ENCODE results near the gene TTC13. TPM values are rescaled to one million over a fixed set of nuclear protein-coding genes. Genes with fewer than 3 reads are reported as not detected.

TTC13 gene
- total RNA-seq, 1 experiment from 2014 or later, result 12.3 TPM

DNA sequence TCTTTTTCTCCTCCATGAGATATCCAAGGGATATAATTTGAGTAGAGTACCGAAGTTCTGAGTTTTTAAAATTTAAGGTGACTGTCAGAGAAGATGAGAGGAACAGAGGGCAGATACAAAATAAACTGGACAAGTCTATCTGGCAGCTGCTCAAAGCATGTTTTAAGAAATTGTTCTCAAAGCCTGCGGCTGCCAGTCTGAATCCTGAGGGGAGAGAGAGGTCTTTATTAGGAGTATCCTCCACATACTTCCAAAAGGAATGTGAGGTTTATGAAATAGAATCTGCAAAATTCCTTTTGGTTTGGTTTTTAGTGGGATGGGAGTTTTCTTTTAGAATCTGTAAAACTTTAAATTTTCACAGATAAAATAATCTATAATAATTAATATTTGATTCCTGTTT is 41.3 kb downstream of the TTC13 start (continued):
- TF ChIP-seq ZFX (IDR thresholded peaks at IDR 0.05), result no peak
- no peak for TF ChIP-seq POLR2AphosphoS5 (IDR thresholded peaks at IDR 0.05; ENCODE audit: low read depth, low read length)
- TF ChIP-seq EZH2 (IDR thresholded peaks at IDR 0.05), result no peak
- no peak for TF ChIP-seq SIN3A (IDR thresholded peaks at IDR 0.05; ENCODE audit: low read depth)
- TF ChIP-seq EZH2phosphoT487 (IDR thresholded peaks at IDR 0.05; ENCODE audit: borderline replicate concordance), result no peak
- TF ChIP-seq POLR2A (IDR thresholded peaks at IDR 0.05; ENCODE audit: borderline replicate concordance, extremely low read depth, insufficient read depth, insufficient read length), result no peak
- TF ChIP-seq EGR1 (IDR thresholded peaks at IDR 0.05; ENCODE audit: low read depth), result no peak
- TF ChIP-seq, protein P1, sequence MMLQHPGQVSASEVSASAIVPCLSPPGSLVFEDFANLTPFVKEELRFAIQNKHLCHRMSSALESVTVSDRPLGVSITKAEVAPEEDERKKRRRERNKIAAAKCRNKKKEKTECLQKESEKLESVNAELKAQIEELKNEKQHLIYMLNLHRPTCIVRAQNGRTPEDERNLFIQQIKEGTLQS (IDR thresholded peaks at IDR 0.05), result no peak

DNA sequence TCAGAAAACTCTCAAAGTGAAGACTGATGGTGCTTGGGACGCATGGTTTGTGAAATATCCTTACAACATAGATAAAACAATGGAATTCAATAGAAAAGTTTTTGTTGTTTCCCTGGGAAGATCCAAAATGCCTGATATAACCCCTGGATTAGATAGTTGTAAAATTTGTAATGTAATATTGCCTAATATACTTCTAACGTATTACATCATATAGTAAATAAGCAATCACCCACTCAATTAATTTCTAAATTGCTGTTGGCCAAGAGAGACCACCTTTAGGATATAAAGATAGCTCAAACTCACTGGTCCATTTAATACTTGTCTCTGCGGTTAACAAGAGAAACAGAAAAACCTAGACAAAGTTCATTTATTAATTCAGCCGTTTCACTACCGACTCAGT is 42.2 kb downstream of the TTC13 start:
- H3K36me3 ChIP-seq (ENCODE audit: control insufficient read depth in 1 of 2, insufficient read depth in 2 of 2, low read length in 2 of 2), result no peaks in the 10 kb centered on the region
- POLR2A ChIA-PET, result no interaction called here
- no peak for DNase-seq (ENCODE audit: low read depth, low spot score)

More for the DNA sequence above, 42.2 kb downstream of the TTC13 start:
- H4K20me1 ChIP-seq (ENCODE audit: insufficient read depth), result no peaks in the 10 kb centered on the region
- no peaks in the 10 kb centered on the region for H3K9me2 ChIP-seq (ENCODE audit: insufficient read depth)
- TF ChIP-seq, protein P2, sequence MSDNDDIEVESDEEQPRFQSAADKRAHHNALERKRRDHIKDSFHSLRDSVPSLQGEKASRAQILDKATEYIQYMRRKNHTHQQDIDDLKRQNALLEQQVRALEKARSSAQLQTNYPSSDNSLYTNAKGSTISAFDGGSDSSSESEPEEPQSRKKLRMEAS (IDR thresholded peaks at IDR 0.05), result no peak
- no peak for TF ChIP-seq POLR2A (IDR thresholded peaks at IDR 0.05; ENCODE audit: borderline replicate concordance, extremely low read depth, insufficient read depth, insufficient read length)
- TF ChIP-seq SIN3A (IDR thresholded peaks at IDR 0.05; ENCODE audit: low read depth), result no peak
- no peak for TF ChIP-seq CBX3 (IDR thresholded peaks at IDR 0.05; ENCODE audit: low read depth)
- no peak for TF ChIP-seq YY1 (IDR thresholded peaks at IDR 0.05; ENCODE audit: extremely low read depth, insufficient replicate concordance, low read depth, low read length)
- no peak for TF ChIP-seq SRF (IDR thresholded peaks at IDR 0.05; ENCODE audit: low read depth)
- no peak for TF ChIP-seq FOSL1 (IDR thresholded peaks at IDR 0.05; ENCODE audit: low read depth)
- no peak for TF ChIP-seq POLR2AphosphoS5 (IDR thresholded peaks at IDR 0.05; ENCODE audit: low read depth, low read length)
- TF ChIP-seq, protein P1 (IDR thresholded peaks at IDR 0.05), result no peak
- TF ChIP-seq SP1 (IDR thresholded peaks at IDR 0.05; ENCODE audit: low read depth), result no peak
- TF ChIP-seq, protein P3, sequence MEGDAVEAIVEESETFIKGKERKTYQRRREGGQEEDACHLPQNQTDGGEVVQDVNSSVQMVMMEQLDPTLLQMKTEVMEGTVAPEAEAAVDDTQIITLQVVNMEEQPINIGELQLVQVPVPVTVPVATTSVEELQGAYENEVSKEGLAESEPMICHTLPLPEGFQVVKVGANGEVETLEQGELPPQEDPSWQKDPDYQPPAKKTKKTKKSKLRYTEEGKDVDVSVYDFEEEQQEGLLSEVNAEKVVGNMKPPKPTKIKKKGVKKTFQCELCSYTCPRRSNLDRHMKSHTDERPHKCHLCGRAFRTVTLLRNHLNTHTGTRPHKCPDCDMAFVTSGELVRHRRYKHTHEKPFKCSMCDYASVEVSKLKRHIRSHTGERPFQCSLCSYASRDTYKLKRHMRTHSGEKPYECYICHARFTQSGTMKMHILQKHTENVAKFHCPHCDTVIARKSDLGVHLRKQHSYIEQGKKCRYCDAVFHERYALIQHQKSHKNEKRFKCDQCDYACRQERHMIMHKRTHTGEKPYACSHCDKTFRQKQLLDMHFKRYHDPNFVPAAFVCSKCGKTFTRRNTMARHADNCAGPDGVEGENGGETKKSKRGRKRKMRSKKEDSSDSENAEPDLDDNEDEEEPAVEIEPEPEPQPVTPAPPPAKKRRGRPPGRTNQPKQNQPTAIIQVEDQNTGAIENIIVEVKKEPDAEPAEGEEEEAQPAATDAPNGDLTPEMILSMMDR (IDR thresholded peaks at IDR 0.05 in 2 of 3, conservative IDR thresholded peaks at IDR 0.05 in 1 of 3; ENCODE audit: borderline replicate concordance in 1 of 3, insufficient read depth in 1 of 3, low read depth in 2 of 3, low read length in 2 of 3), result no peak
- no peak for TF ChIP-seq ZFX (IDR thresholded peaks at IDR 0.05)
- no peak for TF ChIP-seq JUND (IDR thresholded peaks at IDR 0.05)
- H3K27me3 ChIP-seq (ENCODE audit: insufficient read depth, low read length), result no peaks in the 10 kb centered on the region
- RAD21 ChIA-PET (ENCODE audit: low non-redundant PET in 1 of 2, low total read pairs in 2 of 2, uncharacterized antibody in 2 of 2, unreplicated experiment in 2 of 2), result no interaction called here
- CTCF ChIA-PET, result no interaction called here
- no peak overlapping the region for H3K27ac ChIP-seq (ENCODE audit: low read depth, low read length)
- no peak overlapping the region for H3K4me2 ChIP-seq (ENCODE audit: low read length)
- no peaks in the 10 kb centered on the region for H3K79me2 ChIP-seq (ENCODE audit: insufficient read depth, low read length)
- H3K4me1 ChIP-seq (ENCODE audit: control insufficient read depth in 1 of 2, insufficient read depth in 2 of 2, low read length in 2 of 2), result 0 out of 4 replicates have a peak, but pooled peaks cover 0 to 3% of the 10 kb centered on the region in 2 experiments
- no peak overlapping the region for H3K9ac ChIP-seq (ENCODE audit: low read length)
- no peak overlapping the region for H3K4me3 ChIP-seq (replicated peaks in 1 of 2; ENCODE audit: low read depth in 1 of 2, low read length in 2 of 2)
- no TSS peak for BruUV-seq (replicated peaks)
- no peaks in the 10 kb centered on the region for H3K9me3 ChIP-seq (ENCODE audit: control insufficient read depth in 1 of 2, insufficient read depth in 1 of 2, low read depth in 1 of 2, low read length in 2 of 2)
- ATAC-seq, result no peak
- intact Hi-C loops (cut with micrococcal nuclease), result no loop called here
- no peak overlapping the region for H2AFZ ChIP-seq (ENCODE audit: low read depth, low read length, poor library complexity, severe bottlenecking)
